ENCODE results near the gene ENO3.

DNA sequence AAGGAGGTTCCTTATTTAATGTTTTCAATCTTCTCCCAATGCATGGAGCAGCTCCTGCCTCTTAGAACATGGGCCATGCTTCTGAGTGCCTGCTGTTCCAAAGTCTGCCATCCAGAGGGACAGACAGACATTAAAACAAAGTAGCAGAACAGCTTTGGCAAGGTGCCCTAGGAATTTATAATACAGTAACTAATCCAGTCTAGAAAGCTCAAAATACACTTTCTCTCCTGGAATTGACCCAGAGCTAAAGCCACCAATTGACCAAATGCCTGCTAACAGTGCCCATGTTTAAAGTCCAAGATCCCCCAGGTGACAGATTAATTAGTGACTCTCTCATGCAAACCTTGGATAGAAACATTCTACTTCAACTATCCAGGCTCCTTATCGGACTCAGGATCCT, 36.9 kb upstream of the ENO3 start:
- no peak for TF ChIP-seq POLR2A (IDR thresholded peaks at IDR 0.05; ENCODE audit: low read length)
- no peak for TF ChIP-seq GATA1 (IDR thresholded peaks at IDR 0.05; ENCODE audit: low read depth, low read length)
